GM19463 (cell line): ENCODE data around the gene ADGRB3.

Experiments used
- ATAC-seq: cut with Tn5 transposase; IDR thresholded peaks from one replicate; pipeline ENCODE4 v1.9.1; 2021; ENCODE audit warnings: mild to moderate bottlenecking, moderate library complexity; ENCODE audit not compliant: unreplicated experiment

ADGRB3 gene

DNA sequence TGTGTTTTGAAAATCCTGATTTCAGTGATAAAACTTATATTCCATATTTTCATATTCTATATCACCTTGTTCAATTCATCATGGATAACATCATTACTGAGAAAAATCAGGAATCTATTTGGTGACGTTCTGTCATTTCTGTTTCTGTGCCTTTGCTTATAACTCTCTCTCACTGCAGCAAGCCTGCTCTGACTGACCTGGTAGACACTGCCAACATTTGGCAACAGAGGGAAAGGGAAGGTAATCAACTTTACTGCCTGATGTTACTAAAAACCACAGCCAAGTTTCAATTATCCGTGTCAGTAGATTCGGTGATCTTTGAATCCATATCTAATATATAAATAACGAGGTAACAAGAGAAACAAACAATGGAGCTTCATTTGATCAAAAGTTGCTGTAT lies 659.8 kb downstream of the ADGRB3 start:
- no peak for ATAC-seq

DNA sequence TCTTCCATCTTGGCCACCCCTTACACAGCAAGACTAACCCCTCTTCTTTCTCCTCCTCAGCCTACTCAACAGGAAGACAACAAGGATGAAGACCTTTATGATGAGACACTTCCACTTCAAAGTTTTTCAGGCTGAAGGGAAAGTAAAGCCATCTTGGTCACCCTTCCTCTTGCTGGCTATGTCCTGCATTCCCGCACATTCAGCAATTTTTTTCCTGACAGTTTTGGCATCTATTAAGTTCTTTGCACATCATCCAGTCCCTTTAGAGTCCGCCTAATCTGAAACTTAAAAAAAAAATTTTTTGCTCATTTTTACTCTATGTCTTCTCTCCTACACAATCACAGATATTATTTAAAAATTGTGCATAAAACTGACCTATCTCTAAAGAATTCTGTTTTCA lies 668.3 kb downstream of the ADGRB3 start:
- no peak for ATAC-seq

DNA sequence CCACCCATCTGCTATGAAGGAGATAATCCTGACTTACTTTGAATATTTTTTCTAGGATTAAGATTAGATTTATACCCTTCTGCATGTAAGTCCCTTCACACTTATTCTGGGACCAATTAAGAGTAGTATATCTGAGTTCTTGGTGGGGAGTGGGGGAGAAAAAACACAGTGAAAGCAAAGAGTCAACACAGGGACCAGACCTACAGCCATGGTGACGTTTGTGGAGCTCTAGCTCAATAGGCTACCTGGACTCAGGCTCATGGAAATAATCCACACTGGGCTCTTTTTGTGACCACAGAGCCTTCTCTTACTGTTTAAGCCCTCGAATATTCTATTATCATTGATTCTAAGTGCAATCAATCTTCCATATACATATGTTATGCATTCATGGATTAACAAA lies 670.4 kb downstream of the ADGRB3 start:
- no peak for ATAC-seq

DNA sequence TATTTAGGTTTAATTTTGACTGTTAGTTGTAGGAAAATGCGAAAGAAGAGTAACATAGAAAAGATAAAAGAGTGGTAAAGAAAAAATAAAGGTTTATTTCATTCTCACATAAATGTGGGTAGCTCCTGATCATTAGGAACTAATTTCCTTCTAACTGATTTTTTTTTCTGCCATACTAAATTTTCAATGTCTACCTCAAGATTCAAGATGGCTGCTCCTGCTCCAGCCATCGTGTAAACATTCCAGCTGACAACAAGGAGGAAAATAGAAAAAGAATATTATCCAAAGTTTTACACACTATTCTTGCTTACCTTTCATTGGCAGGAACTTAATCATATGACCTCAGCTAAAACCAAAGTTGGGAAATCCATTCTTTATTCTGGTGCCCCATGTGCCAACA lies 673.5 kb downstream of the ADGRB3 start:
- ATAC-seq: no peak

DNA sequence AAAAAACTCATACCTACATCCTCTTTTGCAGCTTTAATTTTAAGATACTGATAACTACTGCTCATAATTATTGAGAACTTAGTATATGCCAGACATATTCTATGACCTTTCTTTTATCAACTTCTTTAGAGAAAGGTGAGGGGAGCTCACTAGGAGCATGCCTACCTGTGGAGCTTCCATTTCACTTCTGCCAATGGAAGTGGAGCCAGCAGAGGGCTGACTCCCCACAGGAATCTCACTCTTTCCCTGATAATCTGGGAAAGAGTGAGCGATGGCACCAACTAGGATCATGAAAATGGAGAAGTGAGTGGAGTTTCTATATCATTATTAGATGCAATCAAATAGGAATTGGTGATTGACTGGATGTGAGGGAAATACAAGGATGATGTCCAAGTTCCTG lies 676.8 kb downstream of the ADGRB3 start:
- no peak for ATAC-seq

DNA sequence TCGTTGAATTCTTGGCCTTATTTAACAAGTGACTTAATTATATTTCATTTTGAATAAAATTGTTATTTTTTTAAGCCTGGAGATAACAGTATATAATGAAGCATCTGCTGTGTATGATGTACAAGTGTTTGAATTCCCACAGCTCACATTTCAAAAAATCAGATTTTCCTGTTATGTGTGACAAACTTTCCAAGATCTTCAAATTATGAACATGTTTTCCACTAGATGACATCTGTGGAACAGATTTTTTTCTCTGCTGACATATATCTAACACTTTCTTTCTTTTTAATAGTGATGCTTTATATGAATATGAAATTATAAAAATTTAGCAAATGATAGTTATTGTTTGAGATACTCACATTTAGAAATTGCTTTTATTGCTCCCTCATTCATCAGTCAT lies 678.9 kb downstream of the ADGRB3 start:
- no peak for ATAC-seq

DNA sequence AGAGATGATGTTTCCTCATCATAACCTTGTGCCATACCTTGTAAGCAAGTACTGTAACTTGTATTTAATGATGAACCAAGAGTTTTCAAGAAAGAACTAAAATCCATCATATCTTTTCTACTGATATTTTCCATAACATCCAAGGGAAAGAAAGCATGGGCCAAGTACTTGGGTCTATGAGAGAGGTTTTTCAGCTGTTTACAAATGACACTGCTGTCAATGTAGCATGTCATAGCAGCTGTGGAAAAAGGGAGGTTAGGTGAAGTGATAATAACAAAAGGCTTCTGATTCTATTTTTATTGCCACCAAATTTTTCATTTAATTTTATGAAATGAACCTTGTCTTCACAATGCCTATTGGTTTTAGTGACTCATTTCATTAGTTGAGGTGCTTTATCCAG lies 679.4 kb downstream of the ADGRB3 start:
- ATAC-seq: no peak

DNA sequence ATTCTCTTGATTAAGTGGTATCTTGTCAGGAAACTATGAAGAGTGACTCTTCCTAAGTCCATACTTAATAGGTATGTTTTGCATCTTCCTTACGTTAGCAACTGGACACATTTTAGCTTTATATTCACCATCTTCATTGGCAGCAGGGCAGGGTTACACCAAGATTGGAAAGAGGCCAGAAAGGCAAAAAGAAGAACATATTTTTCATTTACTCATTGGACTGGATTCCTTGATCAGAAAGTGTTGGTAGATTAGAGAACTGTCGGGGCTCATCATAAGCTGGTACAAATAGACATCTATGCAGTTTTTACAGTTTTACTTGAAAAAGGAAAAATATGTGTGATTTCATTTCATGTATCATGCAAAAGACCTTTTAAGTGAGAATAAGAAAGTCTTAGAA lies 696.8 kb downstream of the ADGRB3 start:
- no peak for ATAC-seq

DNA sequence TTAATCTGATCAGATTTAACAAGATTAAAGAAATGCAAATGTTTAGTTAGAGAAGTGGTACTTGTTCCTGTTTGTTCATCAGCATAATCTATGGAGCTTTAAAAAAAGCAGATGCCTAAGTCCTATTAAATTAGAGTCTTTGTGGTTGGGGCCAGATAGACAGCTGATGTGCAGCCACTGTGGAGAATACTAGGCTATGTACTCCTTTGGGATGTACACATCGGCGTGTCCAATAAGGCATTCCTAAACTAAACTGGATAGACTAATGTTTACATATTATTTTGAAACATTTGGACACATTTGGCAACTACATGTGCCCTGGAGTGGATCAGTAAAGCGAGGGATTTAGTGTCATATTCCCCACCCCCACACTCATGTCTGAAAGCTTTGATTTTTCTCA lies 702.2 kb downstream of the ADGRB3 start:
- no peak for ATAC-seq

DNA sequence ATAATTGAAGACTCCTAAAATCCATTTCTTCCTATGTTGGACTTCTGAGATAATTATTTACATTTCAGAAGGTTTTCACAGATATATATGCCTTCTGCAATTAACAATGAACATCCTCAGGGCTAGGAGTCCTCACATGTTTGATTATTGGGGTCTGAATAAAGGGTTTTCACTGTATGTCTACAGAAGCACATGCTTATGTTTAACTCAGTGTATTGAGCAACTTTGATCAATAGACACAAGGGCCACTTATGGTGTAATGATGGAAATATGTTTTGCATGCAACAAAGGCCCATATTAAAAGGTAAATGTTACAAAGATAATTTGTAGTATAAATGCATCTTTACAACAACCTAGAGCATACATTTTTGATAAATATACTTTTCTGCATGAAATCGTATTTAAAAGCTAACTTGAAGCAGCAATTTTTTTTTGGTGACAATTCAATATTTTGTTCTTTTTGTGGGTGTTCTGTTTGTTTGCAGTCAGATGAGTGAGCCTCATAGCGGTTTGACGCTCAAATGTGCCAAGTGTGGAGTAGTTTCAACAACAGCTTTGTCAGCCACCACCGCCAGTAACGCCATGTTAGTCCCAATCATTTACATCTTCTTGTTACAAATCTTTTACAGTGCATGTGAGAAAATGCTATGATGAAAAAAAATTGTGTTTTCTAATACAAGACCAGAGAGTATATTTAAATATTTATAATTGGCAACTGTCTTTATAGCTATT lies 703.5 kb downstream of the ADGRB3 start:
- ATAC-seq: no peak

DNA sequence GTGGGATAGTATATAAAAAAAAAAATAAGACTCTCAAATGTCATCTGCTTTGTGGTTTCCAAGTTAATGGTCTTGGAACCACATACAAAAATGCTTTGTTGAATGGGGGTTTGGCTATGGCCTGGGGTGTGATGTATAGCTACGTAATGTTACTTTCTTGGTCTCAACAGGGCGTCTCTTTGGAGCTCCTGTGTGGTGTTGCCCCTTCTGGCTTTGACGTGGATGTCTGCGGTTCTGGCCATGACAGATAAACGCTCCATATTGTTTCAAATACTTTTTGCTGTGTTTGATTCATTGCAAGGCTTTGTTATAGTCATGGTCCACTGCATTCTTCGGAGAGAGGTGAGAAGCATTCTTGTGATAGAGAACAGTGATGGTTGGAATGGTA lies 704.1 kb downstream of the ADGRB3 start:
- ATAC-seq: no peak

DNA sequence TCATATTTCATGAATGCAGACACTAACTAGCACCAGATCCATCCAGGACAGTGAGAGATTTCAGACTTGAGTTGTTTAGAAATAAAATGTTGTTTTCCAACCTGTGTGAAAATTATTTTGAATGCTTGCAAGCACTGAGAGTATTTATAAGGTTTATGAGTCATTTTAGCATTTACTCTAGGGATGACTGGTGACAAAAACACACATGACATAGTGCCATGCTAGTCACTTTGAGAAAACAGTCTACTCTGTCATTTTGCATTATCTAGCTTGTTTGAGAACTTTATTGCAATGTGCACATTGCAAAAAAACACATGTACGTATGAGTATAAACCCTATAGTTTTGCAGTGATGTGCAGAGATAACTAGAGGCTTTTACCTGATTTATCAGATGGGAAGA lies 705.1 kb downstream of the ADGRB3 start:
- ATAC-seq: no peak

DNA sequence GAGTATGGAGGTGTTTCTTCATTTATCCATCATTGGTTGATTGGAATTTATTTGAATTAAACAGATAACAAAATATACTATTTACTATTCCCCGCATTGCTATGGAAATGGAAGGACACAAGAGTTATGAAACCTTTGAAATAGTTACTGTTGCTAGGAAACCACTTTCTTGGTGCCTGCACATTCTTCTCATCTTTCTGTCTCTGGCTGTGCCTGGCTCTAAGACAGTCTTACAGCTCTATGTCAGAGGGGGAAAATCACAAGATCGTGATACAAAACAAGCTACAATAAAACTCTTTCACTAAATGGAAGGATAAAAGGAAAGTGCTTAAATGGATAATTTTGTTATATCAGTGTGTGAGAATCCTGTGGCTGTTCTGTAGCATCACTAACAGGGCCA lies 708.8 kb downstream of the ADGRB3 start:
- ATAC-seq: no peak

DNA sequence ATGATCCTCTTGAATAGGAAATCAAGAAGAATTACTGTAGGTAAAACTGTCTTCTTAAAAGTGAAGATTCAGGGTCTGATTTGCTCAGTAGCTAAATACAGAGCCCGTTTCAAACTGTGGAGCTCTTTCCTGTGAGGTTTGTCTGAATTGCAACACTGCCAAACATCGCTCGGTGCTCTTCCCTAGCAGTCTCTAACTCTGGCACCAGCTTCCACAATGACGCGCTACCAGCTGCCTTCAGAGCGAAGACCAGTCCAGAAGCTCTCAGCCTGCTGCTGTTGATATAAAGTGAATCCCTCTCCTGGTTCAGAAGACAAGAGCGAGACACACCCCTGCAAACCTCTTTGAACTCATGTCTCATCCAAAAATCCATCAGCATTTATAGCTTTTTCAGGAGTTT lies 714.7 kb downstream of the ADGRB3 start:
- ATAC-seq: no peak

DNA sequence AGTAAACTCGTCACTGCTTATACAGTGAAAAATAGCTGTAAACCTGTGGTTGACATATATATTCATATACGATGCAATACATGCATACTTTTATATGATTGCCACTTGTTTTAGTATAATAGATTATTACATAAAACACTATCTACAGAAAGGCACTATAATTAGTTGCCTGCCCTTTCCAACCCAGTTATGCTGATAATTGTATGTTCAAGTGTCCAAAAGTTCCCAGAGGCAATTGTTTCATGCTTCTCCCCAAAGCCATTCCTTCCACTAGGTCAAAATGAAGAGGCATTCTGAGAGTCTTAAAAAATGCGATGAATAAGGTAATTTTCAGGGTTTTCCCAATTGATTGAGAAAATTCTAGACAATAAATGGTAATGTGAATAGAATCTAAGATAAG lies 727.1 kb downstream of the ADGRB3 start:
- no peak for ATAC-seq

DNA sequence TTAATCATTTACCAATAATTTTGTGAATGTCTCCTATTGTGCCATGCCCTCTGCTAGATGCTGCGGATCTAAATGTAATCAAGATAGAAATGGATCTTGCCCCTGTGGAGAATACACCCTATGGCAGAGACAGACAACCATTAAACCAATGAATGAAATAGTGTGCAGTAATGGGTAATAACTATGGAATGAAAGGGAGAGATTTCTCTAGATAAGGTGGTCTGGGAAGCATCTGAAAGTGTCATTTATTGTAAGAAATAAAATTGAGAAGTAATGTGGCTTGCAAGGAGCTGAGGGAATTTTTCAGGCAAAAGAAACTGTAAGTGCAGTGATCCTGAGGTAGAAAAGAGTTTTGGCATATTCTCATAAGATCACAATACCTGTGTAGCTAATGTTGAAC lies 731.7 kb downstream of the ADGRB3 start:
- no peak for ATAC-seq

DNA sequence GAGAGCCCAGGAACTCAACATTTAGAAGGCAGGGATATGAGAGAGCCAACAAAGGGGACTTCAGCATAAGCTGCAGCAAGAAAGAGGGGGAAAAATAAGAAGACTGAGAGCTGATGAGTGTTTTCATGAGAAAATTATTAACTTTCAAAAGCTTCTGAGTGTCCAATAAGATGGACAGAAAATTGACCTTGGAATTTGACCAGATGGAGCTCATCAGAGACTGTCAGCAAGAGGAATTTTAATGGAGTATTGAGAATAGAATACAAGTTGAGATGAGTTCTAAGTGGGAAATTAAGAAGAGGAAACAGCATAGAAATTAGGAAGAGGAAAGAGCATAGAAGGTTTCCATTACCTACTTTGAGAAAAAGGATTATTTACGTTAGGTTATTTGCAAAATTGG lies 733.5 kb downstream of the ADGRB3 start:
- ATAC-seq: no peak

DNA sequence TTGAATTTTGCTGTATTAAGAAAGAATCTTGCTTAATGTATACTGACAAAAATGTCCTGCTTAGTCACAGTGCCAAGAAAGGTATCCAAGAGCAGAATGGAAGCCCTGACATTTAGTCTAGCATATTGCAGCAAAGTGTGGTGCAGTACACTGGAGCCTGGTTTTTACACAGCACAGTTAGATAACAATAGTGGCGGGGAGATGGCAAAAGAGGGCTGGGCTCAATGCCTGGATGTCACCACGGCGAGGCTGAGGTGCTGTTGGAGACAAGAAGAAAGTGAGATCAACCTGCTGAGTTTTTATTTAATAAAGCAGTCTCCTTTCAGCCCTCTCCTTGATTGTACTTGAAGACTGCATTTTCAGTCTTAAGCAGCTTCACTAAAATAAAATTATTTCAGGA lies 735.7 kb downstream of the ADGRB3 start:
- no peak for ATAC-seq

DNA sequence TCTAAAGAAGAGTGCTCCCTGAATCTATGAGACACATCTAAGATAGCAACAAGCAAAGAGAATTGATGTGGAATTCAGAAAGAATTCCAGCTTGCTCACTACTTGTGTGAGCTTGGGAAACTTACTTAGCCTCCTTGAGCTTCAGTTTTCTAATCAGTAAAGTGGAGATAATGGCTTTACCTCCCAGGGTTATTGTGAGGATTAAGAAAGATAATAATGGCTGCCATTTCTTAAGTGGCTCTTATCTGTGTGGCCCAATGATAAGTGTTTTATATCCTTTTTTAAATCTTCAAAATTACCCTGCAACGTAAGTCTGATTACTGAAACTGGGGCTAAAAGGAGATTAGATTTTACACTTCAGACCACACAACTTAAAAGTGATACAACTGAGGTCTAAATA lies 743.2 kb downstream of the ADGRB3 start:
- ATAC-seq: no peak

DNA sequence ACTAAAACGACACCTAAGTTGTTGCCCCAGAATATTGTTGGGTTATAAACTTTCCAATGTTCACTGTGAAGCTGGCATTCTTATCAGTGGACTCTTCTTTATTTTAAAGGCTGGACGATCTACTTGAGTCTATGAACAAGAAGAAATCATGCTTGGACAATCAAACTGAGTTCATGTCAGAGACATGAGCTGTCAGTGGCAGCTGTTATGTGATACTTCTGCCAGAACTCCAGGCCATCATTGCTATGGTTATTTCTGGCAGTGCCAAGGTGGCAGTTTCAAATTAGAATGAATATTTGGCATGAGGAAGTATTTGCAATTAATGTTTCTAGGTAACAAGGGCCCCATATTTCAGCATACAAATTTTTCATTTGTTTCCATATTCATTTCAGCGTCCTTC lies 744.4 kb downstream of the ADGRB3 start:
- no peak for ATAC-seq

DNA sequence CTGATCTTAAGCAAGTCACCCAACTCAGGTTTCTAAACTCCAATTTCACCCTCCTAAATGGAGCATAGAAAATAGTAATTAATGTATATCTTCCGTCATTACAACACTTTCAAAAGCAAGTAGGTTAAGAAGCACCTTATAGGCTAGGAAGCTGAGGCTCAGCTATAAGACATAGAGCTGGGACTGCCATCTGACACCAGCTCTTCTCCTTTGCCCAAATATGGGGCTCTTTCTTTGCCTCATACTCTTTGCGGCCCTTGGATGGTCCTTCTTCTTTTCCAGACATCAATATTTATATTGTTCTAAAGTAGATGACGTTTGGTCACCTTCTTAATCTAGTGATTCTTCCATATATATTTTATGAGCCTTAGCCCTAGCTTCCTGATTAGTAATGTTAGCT lies 748.5 kb downstream of the ADGRB3 start:
- ATAC-seq: no peak

DNA sequence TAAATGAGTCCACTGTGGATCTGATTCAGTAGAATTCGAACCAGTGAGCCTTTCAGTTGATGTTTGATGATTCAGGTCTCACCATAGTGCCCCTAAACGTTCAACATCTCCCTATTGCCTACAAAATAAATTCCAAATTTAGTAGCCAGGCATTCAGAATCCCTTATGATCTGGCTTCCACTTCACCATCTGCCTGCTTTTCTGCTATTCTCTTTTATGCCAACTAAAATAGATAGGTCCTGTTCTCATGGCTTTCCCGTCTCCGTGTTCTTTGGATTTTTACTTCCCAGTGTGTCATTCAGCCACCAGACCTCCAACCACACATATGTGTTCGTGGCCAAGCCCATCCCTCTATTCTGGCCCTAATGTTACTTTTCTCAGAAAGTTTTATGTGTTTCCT lies 751.3 kb downstream of the ADGRB3 start:
- ATAC-seq: no peak

DNA sequence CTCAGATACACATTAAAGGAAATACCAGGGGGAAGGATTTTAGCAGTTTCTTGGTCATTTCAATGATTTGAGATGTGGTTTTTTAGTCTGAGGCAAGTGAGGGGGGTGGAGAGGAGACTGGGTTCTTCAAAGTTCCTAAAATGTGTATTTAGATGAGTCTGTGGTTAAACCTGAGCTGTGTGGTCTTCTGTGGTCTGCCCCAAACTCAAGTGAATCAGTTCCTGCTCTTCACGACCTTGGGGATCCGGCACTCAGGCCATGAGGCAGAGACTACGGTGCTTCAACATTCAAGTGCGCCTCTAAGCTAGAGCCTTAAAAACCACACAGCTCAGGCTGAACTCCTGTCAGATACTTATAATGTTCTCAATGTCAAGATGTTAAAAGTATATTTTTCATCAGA lies 755.0 kb downstream of the ADGRB3 start:
- ATAC-seq: no peak

DNA sequence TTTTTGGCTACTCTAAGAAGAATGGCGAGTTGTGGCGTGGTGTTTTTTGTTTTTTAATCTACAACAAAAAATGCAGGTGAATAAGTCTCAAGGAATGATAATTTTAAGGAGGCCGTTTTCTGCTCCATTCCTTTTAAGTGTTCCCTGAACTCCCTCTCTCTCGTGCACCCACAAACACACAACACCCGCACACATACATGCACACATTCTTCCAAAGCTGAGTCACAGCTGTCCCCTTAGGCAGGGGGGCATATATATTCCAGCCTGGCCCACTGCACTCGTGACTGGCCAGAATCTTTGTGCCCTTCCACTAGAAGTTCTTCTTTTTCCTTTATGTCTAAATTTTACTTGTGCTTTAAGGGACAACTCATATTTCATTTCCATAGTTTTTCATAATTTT lies 756.0 kb downstream of the ADGRB3 start:
- no peak for ATAC-seq
